ENCODE measurements around the gene APOL3.
A peak's percentile ranks its signal among the peaks of the same experiment; 100 is the strongest.
"Not testable (repeated sequence)": the region's sequence is repeated elsewhere in the genome, so short reads cannot be mapped to it uniquely, and the experiment has no call there.

The APOL3 gene

DNA sequence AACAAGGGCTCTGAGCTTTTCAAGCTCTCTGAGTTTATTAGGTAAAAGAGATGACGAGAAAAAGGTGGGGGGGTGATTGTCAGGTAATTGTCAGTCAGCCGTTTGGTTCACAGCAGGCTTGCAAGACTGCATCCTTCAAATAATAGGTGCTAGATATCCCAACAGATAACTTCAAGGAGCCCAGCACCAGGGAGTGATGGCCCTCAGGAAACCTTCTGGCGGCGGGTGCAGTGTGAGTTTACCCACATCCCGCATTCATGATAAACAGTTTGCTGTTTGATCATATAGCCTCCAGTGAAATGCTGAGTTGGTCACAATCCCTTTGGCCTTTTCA is 1.2 kb upstream of the APOL3 start:
- not testable (repeated sequence) for DNase-seq (ENCODE audit: low read depth, low spot score)

DNA sequence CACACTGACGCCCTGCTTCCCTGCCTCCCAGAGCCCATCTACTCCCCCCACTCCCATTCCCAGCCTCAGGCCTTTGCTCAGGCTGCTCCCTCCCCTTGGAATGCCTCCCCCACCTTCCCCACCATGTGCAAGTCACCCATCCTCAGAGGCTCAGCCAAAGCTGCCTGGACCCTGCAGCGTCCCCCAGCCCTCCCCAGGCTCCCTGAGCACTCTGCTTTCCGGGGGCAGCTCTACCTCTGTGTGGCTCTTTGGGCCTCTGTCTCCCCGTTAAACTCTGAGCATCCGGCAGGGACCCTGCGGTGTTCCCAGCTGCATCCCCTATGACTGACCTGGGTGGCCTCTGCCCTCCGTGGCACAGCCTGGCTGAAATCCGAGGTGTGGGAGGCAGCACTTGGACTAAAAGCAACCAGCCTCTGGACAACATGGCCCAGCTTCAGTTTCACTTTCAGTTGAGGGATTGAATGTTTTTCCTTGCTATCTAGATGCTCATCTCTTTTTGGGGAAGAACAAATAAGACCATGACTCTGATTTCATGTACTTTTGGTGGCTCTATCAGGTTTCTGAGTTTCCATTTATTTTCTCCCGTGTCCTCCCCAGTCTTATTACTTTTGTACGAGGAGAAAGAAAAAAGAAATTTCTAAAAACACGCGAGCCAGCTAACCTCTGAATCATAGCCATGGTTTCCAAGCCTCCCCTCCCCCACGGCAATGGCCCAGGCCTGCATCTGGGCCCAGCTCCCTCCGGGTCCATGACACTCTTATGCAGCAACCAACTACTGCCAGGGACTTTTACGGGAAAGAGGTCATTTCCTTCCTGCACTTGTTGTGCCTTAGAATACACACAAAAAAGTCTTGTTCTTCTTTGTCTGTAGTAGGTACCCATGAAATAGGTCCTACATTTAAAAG is 3.8 kb downstream of the APOL3 start:
- DNase-seq (ENCODE audit: low read depth, low spot score): peak; percentile 23

DNA sequence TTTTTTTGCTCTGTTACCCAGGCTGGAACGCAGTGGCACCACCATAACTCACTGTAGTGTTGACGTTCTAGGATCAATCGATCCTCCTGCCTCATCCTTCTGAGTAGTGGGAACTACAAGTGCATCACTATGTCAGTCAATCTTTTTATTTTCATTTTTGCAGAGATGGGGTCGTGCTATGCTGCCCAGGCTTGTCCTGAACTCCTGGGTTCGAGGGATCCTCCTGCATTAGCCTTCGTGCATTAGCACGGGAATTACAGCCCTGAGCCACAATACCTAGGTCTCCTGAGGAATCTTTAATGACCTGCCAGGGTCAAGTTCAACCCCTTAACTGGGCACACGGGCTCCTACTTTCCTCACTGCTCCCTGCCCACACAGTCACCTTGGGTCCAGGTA is 4.4 kb downstream of the APOL3 start:
- DNase-seq (ENCODE audit: low read depth, low spot score): no peak

DNA sequence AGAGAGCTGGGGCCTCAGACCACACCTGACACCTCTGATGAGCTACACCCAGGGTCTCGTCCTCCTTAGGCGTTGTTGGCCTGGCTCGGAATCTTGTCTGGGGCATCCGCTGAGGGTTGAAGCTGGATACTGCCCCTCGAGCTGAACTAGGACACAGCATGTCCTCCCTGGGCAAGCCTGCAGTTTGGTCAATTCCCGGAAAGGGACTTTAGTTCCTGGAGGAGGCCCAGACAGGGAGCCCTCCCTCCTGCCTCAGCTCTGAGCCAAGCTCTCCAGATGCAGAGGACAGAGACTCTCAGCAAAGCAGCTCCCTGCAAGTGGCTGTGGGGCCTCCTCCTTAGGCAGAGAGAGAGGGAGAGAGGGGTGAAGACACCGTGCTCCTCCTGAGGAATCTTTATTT is 4.9 kb downstream of the APOL3 start:
- DNase-seq (ENCODE audit: low read depth, low spot score): no peak

DNA sequence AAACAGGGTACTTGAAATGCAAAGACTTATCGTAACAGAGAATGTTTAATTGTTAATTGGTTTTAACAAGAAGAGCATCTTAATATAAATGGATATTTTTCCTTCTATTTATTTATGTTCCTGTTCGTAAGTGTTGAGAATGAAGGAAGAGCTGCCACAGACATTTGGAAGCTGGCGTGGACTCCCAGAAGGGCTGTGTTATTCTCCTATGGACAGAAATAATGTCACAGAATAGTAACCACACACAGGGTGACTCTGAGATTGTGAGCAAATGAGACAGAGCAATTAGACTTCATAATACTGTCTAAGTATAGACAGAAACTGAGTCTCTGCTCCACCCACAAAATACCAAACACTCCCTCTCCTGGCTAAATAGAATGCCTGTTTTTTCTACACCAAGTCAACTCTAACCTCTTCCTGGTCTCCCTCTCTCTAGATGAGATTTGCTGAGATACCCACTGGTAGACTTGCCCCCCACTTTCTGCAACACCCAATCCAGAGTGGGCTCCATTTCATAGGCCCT is 6.1 kb downstream of the APOL3 start:
- no peak for DNase-seq (ENCODE audit: low read depth, low spot score)

DNA sequence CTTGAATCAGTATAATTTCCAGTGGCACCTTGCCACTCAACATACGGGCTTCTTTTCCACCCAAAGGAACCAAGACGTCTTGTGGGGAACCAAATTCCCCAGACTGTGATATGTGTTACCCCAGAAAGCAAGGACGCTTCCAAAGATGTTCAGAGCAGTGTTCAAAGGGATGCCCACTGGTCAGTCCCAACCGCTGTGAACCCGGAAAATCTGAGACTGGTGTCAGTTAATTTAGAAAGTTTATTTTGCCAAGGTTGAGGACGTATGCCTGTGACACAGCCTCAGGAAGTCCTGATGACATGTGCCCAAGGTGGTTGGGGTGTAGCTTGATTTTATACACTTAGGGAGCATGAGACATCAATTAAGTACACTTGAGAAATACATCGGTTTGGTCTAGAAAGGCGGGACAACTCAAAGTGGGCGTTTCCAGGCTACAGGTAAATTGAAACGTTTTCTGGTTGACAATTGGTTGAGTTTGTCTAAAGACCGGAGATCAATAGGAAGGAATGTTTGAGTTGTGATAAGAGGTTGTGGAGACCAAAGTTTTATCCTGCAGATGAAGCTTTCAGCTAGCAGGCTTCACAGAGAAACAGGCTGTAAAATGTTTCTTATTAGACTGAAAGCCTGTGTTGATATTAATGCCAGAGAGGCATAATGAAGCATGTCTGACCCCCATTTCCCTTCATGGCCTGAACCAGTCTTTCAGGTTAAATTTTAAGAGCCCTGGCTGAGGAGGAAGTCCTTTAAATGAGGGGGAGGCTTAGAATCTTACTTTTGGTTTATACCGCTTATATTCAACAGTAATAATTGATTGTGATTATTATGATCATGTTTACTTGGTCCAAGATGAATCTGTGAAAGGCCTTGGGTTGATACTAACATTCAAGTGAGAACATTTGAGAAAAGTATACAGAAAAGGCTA is 6.8 kb downstream of the APOL3 start:
- DNase-seq (ENCODE audit: low read depth, low spot score): no peak

DNA sequence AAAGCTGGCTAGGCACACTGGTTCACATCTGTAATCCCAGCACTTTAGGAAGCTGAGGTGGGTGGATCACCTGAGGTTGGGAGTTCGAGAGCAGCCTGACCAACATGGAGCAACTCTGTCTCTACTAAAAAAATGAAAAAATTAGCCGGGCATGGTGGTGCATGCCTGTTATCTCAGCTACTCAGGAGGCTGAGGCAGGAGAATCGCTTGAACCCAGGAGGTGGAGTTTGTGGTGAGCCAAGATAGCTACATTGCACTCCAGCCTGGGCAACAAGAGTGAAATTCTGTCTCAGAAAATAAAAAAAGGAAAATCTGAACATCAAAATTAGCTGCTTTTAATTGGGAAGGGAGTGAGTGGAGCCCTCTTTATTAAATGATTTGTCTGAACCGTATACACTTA is 7.7 kb downstream of the APOL3 start:
- not testable (repeated sequence) for DNase-seq (ENCODE audit: low read depth, low spot score)

DNA sequence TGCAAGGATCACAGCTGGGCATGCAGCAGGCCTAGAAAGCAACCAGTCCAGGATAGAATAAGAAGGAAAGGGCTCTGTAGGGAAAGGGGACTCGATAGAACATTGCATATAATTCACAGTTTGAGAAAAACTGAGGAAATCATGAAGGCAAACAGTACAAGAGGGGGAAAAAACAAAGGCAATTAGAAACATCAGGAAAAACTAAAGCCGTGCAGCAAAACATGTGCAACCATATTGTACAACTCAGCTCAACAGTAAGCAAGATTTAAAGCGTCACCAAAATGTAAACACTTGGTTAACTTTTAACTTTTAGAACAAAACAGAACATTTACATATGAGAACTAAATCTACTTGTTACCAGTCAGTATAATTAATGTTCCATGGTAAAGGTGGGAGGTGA is 8.5 kb downstream of the APOL3 start:
- no peak for DNase-seq (ENCODE audit: low read depth, low spot score)

DNA sequence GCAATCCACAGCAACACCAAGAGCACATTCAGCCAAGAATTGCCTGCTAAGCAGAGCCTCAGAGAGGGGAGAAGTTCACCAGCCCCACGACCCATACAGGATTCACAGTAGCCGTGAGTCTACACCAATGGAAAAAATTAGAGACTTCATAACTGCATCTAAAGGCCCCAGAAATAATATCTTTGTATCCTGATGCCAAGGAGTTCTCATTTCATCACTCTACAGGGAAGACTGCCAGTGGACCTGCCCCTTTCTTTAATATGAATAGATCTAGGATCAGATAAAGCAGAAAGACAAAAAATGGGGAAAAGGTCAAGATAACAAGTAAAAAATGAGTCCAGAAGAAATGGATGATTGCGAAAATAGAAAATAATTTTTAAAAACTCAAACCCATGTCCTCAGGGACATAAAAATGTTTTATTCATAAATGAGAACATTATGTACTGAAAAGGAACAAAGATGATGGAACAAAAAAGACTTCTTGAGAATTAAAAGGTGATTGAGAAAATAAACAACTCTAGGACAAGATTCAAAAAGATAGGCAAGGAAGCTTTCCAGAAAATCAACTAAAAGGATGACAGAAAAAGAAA is 9.5 kb downstream of the APOL3 start:
- DNase-seq (ENCODE audit: low read depth, low spot score): no peak

DNA sequence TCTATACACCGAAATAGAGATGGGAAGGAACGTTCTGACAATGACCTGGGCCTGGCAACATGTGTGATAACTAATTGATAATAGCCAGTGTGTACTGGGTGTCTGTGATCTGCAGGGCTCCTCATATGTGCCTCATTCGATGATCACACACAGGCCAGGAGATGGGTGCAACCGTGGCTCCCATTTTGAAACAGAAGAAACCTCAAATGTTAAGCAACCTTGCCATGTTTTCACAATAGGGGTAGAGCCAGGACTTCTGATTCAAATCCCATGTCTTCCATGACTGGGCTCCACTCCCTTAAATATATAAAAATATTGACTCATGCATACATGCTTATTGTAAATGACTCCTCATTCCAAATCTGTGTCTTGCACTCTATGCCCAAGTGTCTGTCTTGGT is 11.1 kb downstream of the APOL3 start:
- no peak for DNase-seq (ENCODE audit: low read depth, low spot score)

DNA sequence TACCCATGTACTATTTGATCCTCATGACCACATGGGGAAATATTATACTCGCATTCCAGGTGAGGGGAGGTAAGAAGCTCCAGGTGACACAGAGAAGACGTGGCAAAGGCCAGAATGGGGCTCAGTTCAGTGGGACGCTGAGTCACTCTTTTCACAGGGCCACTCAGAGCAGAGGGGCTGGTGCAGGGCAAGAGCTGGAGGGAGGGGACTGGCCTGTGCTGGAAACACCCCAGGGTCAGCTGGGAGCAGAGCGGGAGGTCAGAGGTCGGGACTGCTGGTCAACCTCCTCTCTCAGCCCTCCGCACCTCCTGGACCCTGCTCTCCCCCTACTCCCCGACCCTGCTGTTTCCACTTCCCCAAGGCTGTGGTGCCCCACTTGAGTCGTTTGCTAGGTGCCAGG is 12.1 kb downstream of the APOL3 start:
- no peak for DNase-seq (ENCODE audit: low read depth, low spot score)

DNA sequence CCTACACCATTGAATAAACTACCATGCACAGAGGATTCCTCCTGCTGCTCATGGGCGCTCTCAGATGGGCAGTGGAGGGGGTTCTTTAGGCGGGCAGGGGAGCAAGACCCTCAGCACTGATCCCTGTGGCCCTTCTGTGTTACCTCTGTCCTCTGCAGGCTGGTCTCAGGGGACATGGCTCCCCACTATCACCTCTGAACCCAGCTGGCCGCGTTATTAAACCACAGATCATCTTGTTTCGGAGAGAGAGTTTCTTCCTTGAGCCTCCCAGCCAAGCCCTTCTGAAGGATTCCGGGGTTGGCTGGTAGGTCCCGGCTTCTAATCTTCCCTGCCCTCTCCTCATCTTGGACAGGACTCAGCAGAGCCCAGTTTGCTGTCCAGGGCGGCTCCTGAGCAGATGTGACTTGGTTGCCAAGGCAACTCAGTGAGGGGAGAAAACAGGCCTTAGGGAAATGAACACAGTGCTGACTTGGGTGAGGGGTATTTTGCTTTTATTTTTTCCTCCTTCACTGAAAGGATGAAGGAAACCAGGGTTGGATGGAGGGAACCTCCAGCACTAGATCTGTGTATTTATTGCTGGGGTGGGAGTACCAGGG is 13.3 kb downstream of the APOL3 start:
- DNase-seq (ENCODE audit: low read depth, low spot score): no peak

DNA sequence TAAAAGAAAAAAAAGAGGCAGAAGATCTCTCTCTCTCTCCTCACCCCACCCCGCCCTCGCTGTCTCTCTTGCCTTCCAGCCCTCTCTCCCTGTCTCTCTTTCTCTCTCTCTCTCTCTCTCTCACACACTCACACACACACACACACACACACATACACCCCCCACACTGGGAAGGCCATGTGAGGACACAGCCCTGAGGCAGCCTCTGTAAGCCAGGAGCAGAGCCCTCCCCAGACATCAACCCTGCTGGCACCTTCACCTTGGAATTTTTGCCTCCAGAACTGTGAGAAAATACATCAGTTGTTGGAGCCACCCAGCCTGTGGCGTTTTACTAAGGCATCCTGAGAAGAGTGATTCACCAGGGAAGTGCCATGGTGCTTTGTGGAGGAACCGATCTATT is 14.7 kb downstream of the APOL3 start:
- no peak for DNase-seq (ENCODE audit: low read depth, low spot score)

DNA sequence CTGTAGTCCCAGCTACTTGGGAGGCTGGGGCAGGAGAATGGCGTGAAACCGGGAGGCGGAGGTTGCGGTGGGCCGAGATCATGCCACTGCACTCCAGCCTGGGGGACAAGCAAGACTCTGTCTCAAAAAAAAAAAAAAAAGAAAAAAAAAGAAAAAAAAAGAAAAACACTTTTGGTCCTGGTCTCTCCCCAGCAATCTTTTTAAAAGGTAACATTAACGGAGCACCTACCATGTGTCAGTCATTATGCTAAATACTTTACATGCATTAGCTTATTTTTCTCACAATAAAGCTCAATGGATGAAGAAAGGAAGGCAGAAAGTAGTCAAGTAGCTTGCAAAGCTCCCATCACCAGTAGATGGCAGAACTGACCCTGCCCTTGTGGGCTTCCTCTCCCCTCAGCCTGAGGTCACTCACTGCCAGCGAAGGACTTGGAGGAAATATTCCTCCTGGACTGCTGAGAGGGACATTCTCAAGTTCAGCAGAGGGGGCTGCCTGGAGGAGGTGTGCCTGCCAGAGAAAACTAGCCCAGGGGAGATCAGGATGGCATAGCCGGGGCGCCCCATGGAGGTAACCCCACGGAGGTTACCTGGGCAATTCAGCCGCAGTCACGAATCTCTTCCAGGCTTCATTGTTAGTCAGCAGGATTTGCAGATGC is 15.5 kb downstream of the APOL3 start:
- DNase-seq (ENCODE audit: low read depth, low spot score): peak; percentile 69

DNA sequence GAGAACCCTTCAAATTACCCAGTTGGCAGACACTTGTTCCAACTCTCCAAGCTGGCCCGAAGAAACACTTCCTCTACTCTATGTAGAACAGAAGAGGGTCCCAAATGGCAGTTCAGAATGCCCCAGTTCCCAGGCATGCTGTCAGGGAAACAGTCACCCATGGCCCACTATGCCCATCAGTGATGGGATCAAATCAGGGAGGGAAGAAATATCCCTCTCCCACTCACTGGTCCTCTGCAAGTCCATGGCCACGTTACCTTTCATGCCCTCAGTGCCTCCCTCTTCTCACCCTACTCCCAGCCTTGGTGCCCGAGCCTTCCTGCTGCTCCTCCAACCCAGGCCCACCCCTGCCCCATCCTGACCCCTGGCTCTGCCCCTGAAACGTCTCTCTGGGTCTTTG is 16.6 kb downstream of the APOL3 start:
- DNase-seq (ENCODE audit: low read depth, low spot score): no peak

DNA sequence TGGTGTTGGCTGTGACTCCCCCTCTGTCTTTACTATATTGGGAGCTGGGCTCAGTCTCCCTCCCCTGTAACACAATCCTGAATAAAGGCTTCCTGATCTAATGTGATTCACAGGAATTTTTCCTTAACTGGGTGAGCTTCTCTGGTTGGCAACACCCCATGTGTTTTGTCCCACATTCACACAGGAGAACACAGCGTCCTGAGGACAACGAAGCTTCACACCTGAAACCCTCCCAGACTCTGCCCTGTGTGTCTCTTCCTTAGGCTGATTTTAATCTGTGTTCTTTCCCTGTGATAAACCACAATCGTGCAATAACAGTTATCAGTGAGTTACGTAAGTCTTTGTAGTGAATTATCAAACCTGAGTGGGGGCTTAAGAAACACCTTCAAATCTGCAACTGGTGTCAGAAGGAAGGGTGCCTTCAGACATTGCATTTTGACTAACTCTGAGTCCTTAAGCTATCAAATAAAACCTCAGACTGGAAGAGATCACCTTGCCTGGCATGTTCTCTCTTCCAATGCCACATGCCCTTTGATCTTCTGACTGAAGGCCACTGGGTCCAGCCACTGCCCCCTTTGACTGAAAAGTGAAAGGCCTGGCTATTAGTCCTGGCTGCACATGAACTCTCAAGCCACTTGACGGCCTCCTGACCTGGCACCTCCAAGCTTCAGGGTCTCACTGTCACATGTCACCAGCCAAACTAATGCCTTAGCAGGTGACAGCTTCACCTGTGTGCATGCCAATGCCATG is 17.3 kb downstream of the APOL3 start:
- no peak for DNase-seq (ENCODE audit: low read depth, low spot score)

DNA sequence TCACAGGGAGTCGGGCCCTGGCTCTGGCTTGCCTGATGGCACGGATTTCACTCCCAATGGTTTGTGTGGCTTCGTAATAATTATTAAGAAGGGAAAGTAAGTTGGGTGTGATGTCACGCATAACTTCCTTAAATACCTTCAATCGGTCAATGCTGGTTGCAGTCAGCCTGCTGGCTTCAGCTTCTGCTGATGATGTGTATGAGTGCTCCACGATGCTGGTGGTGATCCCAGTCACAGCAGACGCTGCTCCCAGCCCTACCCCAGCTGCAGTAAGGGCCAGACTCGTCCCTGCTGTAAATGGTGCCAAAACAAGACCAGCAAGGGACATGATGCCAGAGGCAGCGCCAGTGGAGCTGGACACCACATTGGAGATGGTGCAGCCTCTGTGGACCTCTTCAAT is 19.1 kb downstream of the APOL3 start:
- no peak for DNase-seq (ENCODE audit: low read depth, low spot score)

DNA sequence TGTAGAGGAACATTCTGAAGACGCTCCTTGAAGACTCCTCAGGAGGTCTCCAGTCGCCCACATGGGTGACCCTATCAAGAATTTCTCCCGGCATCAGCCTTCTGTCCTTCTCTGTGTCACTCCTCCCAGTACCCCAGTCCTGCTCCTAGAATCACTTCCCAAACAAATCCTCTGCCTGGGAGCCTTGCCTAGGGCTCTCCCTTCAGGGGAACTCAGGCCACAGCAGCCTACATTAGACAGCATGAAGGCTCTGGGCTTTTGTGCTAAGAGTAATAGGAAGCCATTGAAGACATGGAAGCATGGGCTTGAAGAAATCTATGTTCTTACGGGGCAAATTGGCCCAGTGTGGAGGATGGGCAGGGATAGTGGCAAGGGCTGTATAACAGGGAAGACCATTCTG is 21.8 kb downstream of the APOL3 start:
- DNase-seq (ENCODE audit: low read depth, low spot score): not testable (repeated sequence)

DNA sequence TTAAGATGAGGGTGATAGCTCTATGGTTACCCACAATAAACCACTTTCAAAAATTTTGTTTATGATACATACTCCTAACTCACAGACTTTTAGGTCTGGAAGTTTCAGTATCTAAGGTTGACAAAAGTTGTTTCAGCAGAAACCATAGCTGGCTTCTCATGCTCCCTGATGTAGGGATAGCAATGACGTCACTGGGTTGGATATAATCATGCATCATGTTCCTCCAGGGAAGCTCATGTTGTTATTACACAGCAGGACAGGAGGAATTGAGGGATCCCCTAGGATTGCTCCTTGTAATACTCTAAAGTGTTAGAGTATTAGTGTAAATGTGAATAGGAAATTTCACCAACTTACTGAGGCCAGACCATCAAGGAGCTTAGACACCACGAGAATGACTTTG is 23.6 kb downstream of the APOL3 start:
- DNase-seq (ENCODE audit: low read depth, low spot score): no peak

DNA sequence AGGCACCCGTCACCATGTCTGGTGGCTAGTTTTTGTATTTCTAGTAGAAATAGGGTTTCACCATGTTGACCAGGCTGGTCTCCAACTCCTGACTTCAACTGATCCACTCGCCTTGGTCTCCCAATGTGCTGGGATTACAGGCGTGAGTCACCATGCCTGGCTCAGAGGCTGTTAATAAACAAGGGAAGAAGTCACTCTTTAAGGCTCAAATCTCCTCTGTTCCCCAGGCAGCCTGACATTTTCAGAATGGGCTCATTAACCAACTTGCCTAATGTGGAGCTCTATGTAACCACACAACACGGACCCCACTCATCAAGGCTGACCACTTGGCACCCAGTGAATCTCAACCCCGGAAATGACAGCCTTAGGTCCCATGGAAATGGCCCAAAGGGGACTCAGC is 24.1 kb downstream of the APOL3 start:
- no peak for DNase-seq (ENCODE audit: low read depth, low spot score)

Measured in iPS DF 19.7 (cell line).